ENCODE measurements around the gene SYNE1. TPM values are rescaled to one million over a fixed set of nuclear protein-coding genes. Genes with fewer than 3 reads are reported as not detected.

Gene SYNE1
- total RNA-seq, 1 experiment from 2014 or later = 23.0 TPM

- Mint-ChIP-seq H3K27me3 (ENCODE audit: insufficient read depth, unreplicated experiment) (no peaks in the 10 kb centered on the region), H3K4me1 (ENCODE audit: low read depth, unreplicated experiment) (peaks cover 5% of the 10 kb centered on the region), H3K36me3 (ENCODE audit: insufficient read depth, unreplicated experiment) (no peaks in the 10 kb centered on the region), H3K4me3 (ENCODE audit: unreplicated experiment) (no peak overlapping the region), H3K27ac (ENCODE audit: unreplicated experiment) (no peak overlapping the region), H3K9me3 (ENCODE audit: unreplicated experiment) (no peaks in the 10 kb centered on the region)
- Histone ChIP-seq H3K4me3 (ENCODE audit: low read depth, low read length) (no peak overlapping the region), H3K9me3 (no peaks in the 10 kb centered on the region), H3K4me1 (0 out of 2 replicates have a peak, but pooled peaks cover 4% of the 10 kb centered on the region), H3K36me3 (ENCODE audit: control insufficient read depth, insufficient read depth, low read length) (no peaks in the 10 kb centered on the region), H3K27me3 (replicated peaks; ENCODE audit: control insufficient read depth, insufficient read depth, low read length) (no peaks in the 10 kb centered on the region)
- no peak for TF ChIP-seq CTCF (IDR thresholded peaks at IDR 0.05; ENCODE audit: insufficient read depth in 1 of 2, low read depth in 1 of 2, low read length in 1 of 2, severe bottlenecking in 1 of 2, unreplicated experiment in 1 of 2)
- intact Hi-C loops (cut with micrococcal nuclease; ENCODE audit: unreplicated experiment) = no loop called here
- peak in 1 of 2 experiments; percentile 27 for DNase-seq
- no TSS peak for BruUV-seq (replicated peaks)
- ChIA-PET CTCF (no interaction called here), POLR2A (no interaction called here)
Measured at GRCh38 chr6:152094992-152095592, 542.1 kb downstream of the SYNE1 start.

GRCh38 chr6:152094276-152094675 is 542.9 kb downstream of the SYNE1 start:
- 0 out of 2 replicates have a peak, but pooled peaks cover 4% of the 10 kb centered on the region for H3K4me1 ChIP-seq
- BruUV-seq (replicated peaks) = no TSS peak
- H3K27me3 Mint-ChIP-seq (ENCODE audit: insufficient read depth, unreplicated experiment) = no peaks in the 10 kb centered on the region
- H3K27me3 ChIP-seq (replicated peaks; ENCODE audit: control insufficient read depth, insufficient read depth, low read length) = no peaks in the 10 kb centered on the region
- ChIA-PET POLR2A (no interaction called here), CTCF (no interaction called here)
- no peak for DNase-seq
- no peaks in the 10 kb centered on the region for H3K36me3 ChIP-seq (ENCODE audit: control insufficient read depth, insufficient read depth, low read length)
- intact Hi-C loops (cut with micrococcal nuclease; ENCODE audit: unreplicated experiment) = no loop called here
- peaks cover 5% of the 10 kb centered on the region for H3K4me1 Mint-ChIP-seq (ENCODE audit: low read depth, unreplicated experiment)
- H3K27ac Mint-ChIP-seq (ENCODE audit: unreplicated experiment) = no peak overlapping the region
- no peaks in the 10 kb centered on the region for H3K9me3 ChIP-seq
- no peak overlapping the region for H3K4me3 ChIP-seq (ENCODE audit: low read depth, low read length)
- H3K9me3 Mint-ChIP-seq (ENCODE audit: unreplicated experiment) = no peaks in the 10 kb centered on the region
- no peak overlapping the region for H3K4me3 Mint-ChIP-seq (ENCODE audit: unreplicated experiment)
- no peak for TF ChIP-seq CTCF (IDR thresholded peaks at IDR 0.05; ENCODE audit: insufficient read depth in 1 of 2, low read depth in 1 of 2, low read length in 1 of 2, severe bottlenecking in 1 of 2, unreplicated experiment in 1 of 2)
- no peaks in the 10 kb centered on the region for H3K36me3 Mint-ChIP-seq (ENCODE audit: insufficient read depth, unreplicated experiment)

- H3K27me3 ChIP-seq (replicated peaks; ENCODE audit: control insufficient read depth, insufficient read depth, low read length) = no peaks in the 10 kb centered on the region
- no peak for TF ChIP-seq CTCF (IDR thresholded peaks at IDR 0.05; ENCODE audit: insufficient read depth in 1 of 2, low read depth in 1 of 2, low read length in 1 of 2, severe bottlenecking in 1 of 2, unreplicated experiment in 1 of 2)
- H3K36me3 Mint-ChIP-seq (ENCODE audit: insufficient read depth, unreplicated experiment) = no peaks in the 10 kb centered on the region
- no peaks in the 10 kb centered on the region for H3K36me3 ChIP-seq (ENCODE audit: control insufficient read depth, insufficient read depth, low read length)
- ChIA-PET POLR2A (no interaction called here), CTCF (no interaction called here)
- H3K9me3 Mint-ChIP-seq (ENCODE audit: unreplicated experiment) = no peaks in the 10 kb centered on the region
- H3K27me3 Mint-ChIP-seq (ENCODE audit: insufficient read depth, unreplicated experiment) = no peaks in the 10 kb centered on the region
- H3K4me1 Mint-ChIP-seq (ENCODE audit: low read depth, unreplicated experiment) = peaks cover 5% of the 10 kb centered on the region
- H3K9me3 ChIP-seq = no peaks in the 10 kb centered on the region
- H3K4me1 ChIP-seq = 0 out of 2 replicates have a peak, but pooled peaks cover 4% of the 10 kb centered on the region
- no peak overlapping the region for H3K27ac Mint-ChIP-seq (ENCODE audit: unreplicated experiment)
- no peak overlapping the region for H3K4me3 Mint-ChIP-seq (ENCODE audit: unreplicated experiment)
- intact Hi-C loops (cut with micrococcal nuclease; ENCODE audit: unreplicated experiment) = no loop called here
- no peak overlapping the region for H3K4me3 ChIP-seq (ENCODE audit: low read depth, low read length)
- no TSS peak for BruUV-seq (replicated peaks)
- no peak for DNase-seq
Measured at GRCh38 chr6:152093711-152094110, 543.5 kb downstream of the SYNE1 start.

Measured in Caco-2 (cell line).